Breast epithelium (tissue), 4 donors: ENCODE data around the gene PAX7. TPM values are rescaled to one million over a fixed set of nuclear protein-coding genes. Genes with fewer than 3 reads are reported as not detected.
"Not testable (repeated sequence)": the region's sequence is repeated elsewhere in the genome, so short reads cannot be mapped to it uniquely, and the experiment has no call there.

Source experiments
- DNase-seq, 2 donors: peaks; one replicate each; pipeline ENCODE4 v3.0.0-alpha.2; 2019; ENCODE audit warnings: low spot score in 2 of 2
- H3K27ac ChIP-seq, 2 donors: fragments of 200-600 bp; sonication (generic) in 1 of 2; one replicate each; pipeline ENCODE4 v1.5.1; 2016 to 2019; ENCODE audit warnings: mild to moderate bottlenecking in 1 of 2
- H3K27me3 ChIP-seq, 2 donors: fragments of 200-600 bp; sonication (generic) in 1 of 2; one replicate each; pipeline versions ENCODE4 v1.5.1 to v1.6.0; 2017 to 2019; ENCODE audit warnings: control low read depth in 1 of 2, mild to moderate bottlenecking in 1 of 2
- H3K36me3 ChIP-seq: fragments of 200-600 bp; one replicate; pipeline ENCODE4 v1.5.1; 2019
- H3K4me1 ChIP-seq, 2 donors: fragments of 200-600 bp; sonication (generic); one replicate each; pipeline ENCODE4 v1.5.1; 2016 to 2019; ENCODE audit warnings: control low read depth in 1 of 2
- H3K4me3 ChIP-seq, 3 donors: fragments of 200-600 bp; sonication (generic); 1 replicate in 2 of 3; 2 replicates in 1 of 3; pipeline ENCODE4 v1.5.1; 2016 to 2019; ENCODE audit warnings: mild to moderate bottlenecking in 3 of 3, moderate library complexity in 2 of 3
- H3K9me3 ChIP-seq, 2 donors: fragments of 200-600 bp; sonication (generic) in 1 of 2; one replicate each; pipeline ENCODE4 v1.5.1; 2016 to 2019; ENCODE audit warnings: control low read depth in 1 of 2
- POLR2A ChIP-seq: fragments of 450-650 bp; IDR thresholded peaks from one replicate; pipeline ENCODE4 v1.6.1; 2016; ENCODE audit warnings: antibody characterized with exemption, mild to moderate bottlenecking, moderate library complexity
- POLR2AphosphoS5 ChIP-seq, 3 donors: sonication (generic); formaldehyde crosslinking; IDR thresholded peaks; one replicate each; pipeline ENCODE4 v1.6.1; 2017; ENCODE audit warnings: antibody characterized with exemption in 3 of 3
- intact Hi-C: fragments of 100-400 bp; cut with DNase I; formaldehyde crosslinking; loops from one replicate; pipeline ENCODE4 v1.15.1; 2023; ENCODE audit warnings: low total_unique reads
- total RNA-seq, 3 donors: library from RNA; depleted of rRNA; stranded (reverse); fragments of >200 nt; gene quantifications; one replicate each; pipeline ENCODE4 v1.1.0, GENCODE V29; 2016
- TF ChIP-seq, protein P1 (sequence below), 3 donors: fragments of 450-650 bp; IDR thresholded peaks; one replicate each; pipeline ENCODE4 v1.5.1; 2016 to 2017; ENCODE audit warnings: antibody characterized with exemption in 3 of 3, mild to moderate bottlenecking in 3 of 3, moderate library complexity in 3 of 3

PAX7 gene
- total RNA-seq, 3 donors from 2014 or later = not detected

DNA sequence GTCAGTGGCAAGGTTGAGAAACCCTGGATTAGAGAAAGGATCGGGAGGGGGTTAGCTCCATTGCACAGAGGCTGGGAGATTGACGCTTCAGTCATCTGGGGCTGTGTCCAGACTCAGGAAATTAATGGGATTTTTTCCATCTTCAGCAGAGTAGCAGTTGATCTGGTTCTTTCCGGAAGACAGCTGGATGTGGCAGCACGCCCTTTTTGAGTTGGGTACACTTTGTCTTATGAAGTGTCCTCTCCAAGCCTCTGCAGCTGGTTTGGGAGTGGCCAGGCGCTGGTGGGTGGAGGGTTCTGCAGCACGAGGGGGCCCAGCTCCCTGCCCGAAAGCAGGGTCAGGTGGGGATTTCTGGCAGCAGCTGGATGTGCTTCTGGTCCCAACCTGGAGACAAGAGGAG is 133.7 kb downstream of the PAX7 start:
- no peak for DNase-seq
- Histone ChIP-seq H3K4me3 (no peak overlapping the region), H3K27ac (no peak overlapping the region), H3K27me3 (peaks cover 0 to 43% of the 10 kb centered on the region in 2 donors), H3K4me1 (no peaks in the 10 kb centered on the region), H3K36me3 (no peaks in the 10 kb centered on the region), H3K9me3 (no peaks in the 10 kb centered on the region)
- TF ChIP-seq POLR2A (no peak), POLR2AphosphoS5 (IDR thresholded peaks at IDR 0.05) (no peak)
- TF ChIP-seq, protein P1, sequence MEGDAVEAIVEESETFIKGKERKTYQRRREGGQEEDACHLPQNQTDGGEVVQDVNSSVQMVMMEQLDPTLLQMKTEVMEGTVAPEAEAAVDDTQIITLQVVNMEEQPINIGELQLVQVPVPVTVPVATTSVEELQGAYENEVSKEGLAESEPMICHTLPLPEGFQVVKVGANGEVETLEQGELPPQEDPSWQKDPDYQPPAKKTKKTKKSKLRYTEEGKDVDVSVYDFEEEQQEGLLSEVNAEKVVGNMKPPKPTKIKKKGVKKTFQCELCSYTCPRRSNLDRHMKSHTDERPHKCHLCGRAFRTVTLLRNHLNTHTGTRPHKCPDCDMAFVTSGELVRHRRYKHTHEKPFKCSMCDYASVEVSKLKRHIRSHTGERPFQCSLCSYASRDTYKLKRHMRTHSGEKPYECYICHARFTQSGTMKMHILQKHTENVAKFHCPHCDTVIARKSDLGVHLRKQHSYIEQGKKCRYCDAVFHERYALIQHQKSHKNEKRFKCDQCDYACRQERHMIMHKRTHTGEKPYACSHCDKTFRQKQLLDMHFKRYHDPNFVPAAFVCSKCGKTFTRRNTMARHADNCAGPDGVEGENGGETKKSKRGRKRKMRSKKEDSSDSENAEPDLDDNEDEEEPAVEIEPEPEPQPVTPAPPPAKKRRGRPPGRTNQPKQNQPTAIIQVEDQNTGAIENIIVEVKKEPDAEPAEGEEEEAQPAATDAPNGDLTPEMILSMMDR (IDR thresholded peaks at IDR 0.05) = no peak
- intact Hi-C loops = no loop called here

DNA sequence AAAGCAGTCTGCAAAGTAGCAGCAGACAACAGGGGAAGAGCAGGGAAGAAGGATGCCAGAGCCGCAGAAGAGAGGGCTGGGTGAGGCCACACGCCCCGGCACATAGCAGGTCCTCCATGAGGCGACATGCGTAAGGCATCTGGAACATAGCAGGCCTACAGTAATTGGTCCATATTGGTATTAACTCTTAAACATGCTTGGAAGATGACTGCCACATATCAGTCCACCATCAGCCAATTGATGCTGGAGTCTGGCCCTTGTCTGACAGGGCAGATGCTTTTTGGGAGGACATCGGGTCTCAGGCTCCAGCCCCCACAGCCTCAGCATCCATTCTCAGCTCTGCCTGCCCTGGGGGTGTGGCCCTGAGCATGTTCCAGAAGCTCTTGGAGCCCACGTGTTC is 135.1 kb downstream of the PAX7 start:
- H3K4me1 ChIP-seq = no peaks in the 10 kb centered on the region
- no peaks in the 10 kb centered on the region for H3K36me3 ChIP-seq
- TF ChIP-seq, protein P1 (IDR thresholded peaks at IDR 0.05) = no peak
- no peak for TF ChIP-seq POLR2A
- TF ChIP-seq POLR2AphosphoS5 (IDR thresholded peaks at IDR 0.05) = no peak
- no peaks in the 10 kb centered on the region for H3K9me3 ChIP-seq
- no peak overlapping the region for H3K27ac ChIP-seq
- DNase-seq = no peak
- intact Hi-C loops = no loop called here
- peaks cover 0 to 43% of the 10 kb centered on the region in 2 donors for H3K27me3 ChIP-seq
- H3K4me3 ChIP-seq = no peak overlapping the region

GRCh38 chr1:18766328-18766727 is 135.7 kb downstream of the PAX7 start:
- DNase-seq = no peak
- H3K27me3 ChIP-seq = peaks cover 0 to 45% of the 10 kb centered on the region in 2 donors
- no peaks in the 10 kb centered on the region for H3K4me1 ChIP-seq
- H3K27ac ChIP-seq = no peak overlapping the region
- intact Hi-C loops = no loop called here
- H3K36me3 ChIP-seq = no peaks in the 10 kb centered on the region
- H3K4me3 ChIP-seq = no peak overlapping the region
- no peaks in the 10 kb centered on the region for H3K9me3 ChIP-seq
- no peak for TF ChIP-seq POLR2AphosphoS5 (IDR thresholded peaks at IDR 0.05)
- no peak for TF ChIP-seq POLR2A
- TF ChIP-seq, protein P1 (IDR thresholded peaks at IDR 0.05) = no peak

DNA sequence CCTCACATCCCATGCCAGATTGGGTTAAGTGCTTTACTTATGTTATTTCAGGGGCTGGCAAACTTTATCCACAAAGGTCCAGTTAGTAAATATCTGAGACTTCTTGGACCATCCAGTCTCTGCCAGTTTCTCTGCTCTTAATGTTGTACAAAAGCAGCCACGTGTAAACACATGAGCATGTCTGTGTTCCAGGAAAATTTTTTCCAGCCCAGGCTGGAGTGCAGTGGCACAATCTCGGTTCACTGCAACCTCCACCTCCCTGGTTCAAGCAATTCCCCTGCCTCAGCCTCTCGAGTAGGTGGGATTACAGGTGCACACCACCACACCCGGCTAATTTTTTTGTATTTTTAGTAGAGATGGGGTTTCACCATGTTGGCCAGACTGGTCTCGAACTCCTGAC is 136.9 kb downstream of the PAX7 start:
- DNase-seq, H3K4me1 ChIP-seq, H3K4me3 ChIP-seq, intact Hi-C loops, H3K27ac ChIP-seq, H3K36me3 ChIP-seq, H3K9me3 ChIP-seq: not testable (repeated sequence)
- peaks cover 0 to 47% of the 10 kb centered on the region in 2 donors for H3K27me3 ChIP-seq

DNA sequence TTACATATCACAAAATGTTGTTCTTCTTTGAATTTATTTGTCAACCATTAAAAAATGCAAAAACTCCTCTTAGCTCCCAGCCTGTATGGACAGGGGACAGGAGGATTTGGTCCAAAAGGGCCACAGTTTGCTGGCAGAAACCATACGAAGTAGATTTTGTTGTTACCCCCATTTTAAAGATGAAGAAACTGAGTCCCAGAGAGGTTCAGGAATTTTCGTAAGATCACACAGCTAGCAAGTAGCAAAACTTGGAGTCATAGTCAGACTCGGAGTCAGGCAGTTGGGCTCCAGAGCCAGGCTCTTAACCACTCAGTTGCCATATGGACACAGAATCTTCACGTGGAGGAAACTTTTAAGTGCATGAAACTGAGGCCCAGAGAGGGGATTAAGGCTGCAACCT is 137.4 kb downstream of the PAX7 start:
- Histone ChIP-seq H3K9me3 (no peaks in the 10 kb centered on the region), H3K36me3 (no peaks in the 10 kb centered on the region), H3K4me1 (no peaks in the 10 kb centered on the region), H3K4me3 (no peak overlapping the region), H3K27ac (no peak overlapping the region), H3K27me3 (peaks cover 0 to 52% of the 10 kb centered on the region in 2 donors)
- TF ChIP-seq POLR2AphosphoS5 (IDR thresholded peaks at IDR 0.05) = no peak
- TF ChIP-seq, protein P1 (IDR thresholded peaks at IDR 0.05) = no peak
- TF ChIP-seq POLR2A = no peak
- no peak for DNase-seq
- intact Hi-C loops = no loop called here

GRCh38 chr1:18769140-18769539 is 138.5 kb downstream of the PAX7 start:
- intact Hi-C loops = no loop called here
- H3K4me3 ChIP-seq = no peak overlapping the region
- no peaks in the 10 kb centered on the region for H3K4me1 ChIP-seq
- no peaks in the 10 kb centered on the region for H3K36me3 ChIP-seq
- TF ChIP-seq, protein P1 (IDR thresholded peaks at IDR 0.05) = no peak
- TF ChIP-seq POLR2AphosphoS5 (IDR thresholded peaks at IDR 0.05) (no peak), POLR2A (no peak)
- no peak for DNase-seq
- peaks cover 0 to 59% of the 10 kb centered on the region in 2 donors for H3K27me3 ChIP-seq
- H3K9me3 ChIP-seq = no peaks in the 10 kb centered on the region
- H3K27ac ChIP-seq = no peak overlapping the region
